ENCODE measurements around the gene MEOX1. TPM values are rescaled to one million over a fixed set of nuclear protein-coding genes. Genes with fewer than 3 reads are reported as not detected.

MEOX1 gene
- total RNA-seq, 1 donor from 2014 or later = 0.21 TPM

DNA sequence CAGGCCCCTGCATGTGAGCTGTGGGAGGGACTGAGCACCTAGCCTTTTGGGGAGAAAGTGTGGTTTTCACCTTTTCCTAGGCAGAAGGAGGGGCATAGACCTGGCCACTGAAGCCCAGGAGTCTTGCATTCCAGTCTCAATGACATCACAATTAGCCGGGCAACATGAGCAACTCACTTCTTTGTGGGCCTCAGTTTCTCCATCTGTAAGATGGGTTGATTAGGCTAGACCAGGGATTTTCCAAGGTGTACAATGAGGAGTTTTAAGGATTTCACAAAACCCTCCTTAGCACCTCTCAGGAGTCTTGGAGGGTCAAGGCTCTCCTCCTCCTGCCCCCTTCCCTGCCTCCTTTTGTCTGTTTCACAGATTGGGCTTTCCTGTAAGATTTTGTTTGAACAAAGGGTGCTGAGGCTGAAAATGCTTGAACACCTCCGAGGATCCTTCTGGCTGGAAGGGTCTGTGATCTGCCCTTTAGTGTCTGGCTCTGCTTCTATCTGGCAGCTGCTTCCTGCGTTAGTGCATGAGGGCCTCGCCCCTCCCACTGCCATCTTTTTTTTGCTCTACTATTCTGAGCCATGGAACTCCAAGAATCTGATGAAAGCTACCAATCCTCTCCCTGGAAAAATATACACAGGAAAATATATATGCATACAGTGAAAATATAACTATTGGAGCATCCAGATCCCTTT, 63.2 kb downstream of the MEOX1 start:
- no peaks in the 10 kb centered on the region for H3K36me3 Mint-ChIP-seq (ENCODE audit: low read depth)
- no peaks in the 10 kb centered on the region for H3K9me3 Mint-ChIP-seq
- no peak for DNase-seq
- intact Hi-C loops (cut with micrococcal nuclease) = no loop called here
- no peak overlapping the region for H3K27ac Mint-ChIP-seq
- H3K4me1 Mint-ChIP-seq = peaks cover 2% of the 10 kb centered on the region
- no peak overlapping the region for H3K4me3 Mint-ChIP-seq
- peaks cover 10% of the 10 kb centered on the region for H3K27me3 Mint-ChIP-seq

DNA sequence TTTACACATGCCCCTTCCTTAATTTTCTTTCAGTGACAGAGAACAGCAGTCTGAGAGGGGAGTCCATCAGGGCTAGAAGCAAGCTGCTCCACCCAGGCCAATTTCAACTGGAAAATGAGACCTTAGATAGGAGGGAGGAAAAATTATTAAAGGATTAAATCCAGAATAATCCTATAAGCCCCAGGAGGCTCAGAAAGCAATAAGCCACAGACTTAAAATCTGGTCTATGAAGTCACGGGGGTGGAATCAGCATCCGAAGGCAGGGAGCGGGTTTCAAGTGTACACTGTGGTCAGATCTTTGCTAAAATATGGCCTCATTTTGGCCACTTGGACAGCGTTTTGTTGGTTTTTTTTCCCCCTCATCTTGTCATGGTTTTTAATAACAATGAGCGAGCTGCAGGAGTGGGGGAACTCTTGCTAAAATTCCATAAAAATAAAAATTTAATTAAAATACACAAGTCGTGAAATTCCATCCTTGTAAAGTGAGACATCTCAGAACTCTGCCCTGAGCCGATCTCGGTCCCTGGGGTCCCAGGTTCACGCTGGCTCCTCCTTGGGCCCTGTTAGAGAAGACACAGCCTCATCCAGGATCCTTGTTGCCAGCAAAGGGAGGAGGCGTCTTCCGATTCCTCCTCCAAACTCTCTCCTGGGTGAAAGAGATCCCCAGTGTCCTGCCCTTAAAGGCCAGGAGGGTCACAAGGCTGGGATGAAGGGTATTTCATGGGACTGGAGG, 63.9 kb downstream of the MEOX1 start:
- peaks cover 10% of the 10 kb centered on the region for H3K27me3 Mint-ChIP-seq
- no peaks in the 10 kb centered on the region for H3K36me3 Mint-ChIP-seq (ENCODE audit: low read depth)
- DNase-seq = no peak
- H3K27ac Mint-ChIP-seq = no peak overlapping the region
- intact Hi-C loops (cut with micrococcal nuclease) = no loop called here
- no peak overlapping the region for H3K4me3 Mint-ChIP-seq
- H3K4me1 Mint-ChIP-seq = peaks cover 2% of the 10 kb centered on the region
- no peaks in the 10 kb centered on the region for H3K9me3 Mint-ChIP-seq

DNA sequence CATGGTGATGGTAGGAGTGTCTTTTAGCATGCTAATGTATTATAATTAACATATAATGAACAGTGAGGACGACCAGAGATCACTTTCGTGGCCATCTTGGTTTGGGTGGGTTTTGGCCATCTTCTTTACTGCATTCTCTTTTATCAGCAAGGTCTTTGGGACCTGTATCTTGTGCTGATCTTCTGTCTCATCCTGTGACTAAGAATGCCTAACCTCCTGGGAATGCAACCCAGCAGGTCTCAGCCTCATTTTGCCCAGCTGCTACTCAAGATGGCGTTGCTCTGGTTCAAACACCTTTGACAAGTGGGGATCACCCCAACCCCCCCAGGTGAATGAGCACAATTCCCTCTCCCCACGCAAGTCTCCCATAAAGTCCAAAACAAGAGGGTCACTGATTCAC, 66.3 kb downstream of the MEOX1 start:
- H3K4me1 Mint-ChIP-seq = peaks cover 2% of the 10 kb centered on the region
- H3K4me3 Mint-ChIP-seq = no peak overlapping the region
- no peak for DNase-seq
- H3K27me3 Mint-ChIP-seq = peaks cover 9% of the 10 kb centered on the region
- no peak overlapping the region for H3K27ac Mint-ChIP-seq
- no peaks in the 10 kb centered on the region for H3K9me3 Mint-ChIP-seq
- no peaks in the 10 kb centered on the region for H3K36me3 Mint-ChIP-seq (ENCODE audit: low read depth)
- intact Hi-C loops (cut with micrococcal nuclease) = no loop called here

DNA sequence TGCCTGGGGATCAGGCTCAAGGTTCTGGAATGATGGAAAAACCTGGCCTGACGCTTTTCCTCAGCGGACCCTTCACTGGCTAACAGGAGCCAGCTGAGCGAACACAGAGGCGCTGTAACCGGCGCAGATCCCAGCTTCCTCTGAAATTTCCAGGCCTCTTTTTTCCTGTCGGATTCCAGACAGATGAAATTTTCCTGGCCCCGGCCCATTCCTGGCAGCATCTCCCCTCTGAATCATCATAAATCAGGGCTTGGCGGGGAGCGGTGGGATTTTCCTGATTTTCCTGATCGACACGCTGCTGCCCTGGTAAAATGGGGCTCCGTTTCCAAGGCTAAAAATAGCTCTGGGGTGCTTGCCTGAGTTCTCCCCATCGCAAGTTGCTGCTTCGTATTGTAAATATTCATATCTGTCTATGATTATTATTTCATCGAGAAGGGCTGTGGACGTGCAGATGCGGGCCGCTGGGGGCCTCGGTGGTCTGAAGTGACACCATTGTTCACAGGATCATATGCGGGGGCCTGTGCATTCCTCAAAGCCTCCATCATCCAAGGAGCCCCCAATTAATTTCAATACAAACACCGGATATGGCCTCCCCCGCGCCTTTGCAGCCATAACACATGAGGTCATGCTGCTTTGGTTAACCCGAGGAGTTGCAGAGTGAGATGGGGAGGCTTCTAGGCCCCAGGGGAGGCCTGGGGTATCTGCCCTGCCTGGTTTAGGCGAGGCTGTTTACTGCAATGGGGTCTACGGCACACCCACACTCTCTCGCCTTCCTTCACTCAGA, 69.8 kb downstream of the MEOX1 start:
- no peaks in the 10 kb centered on the region for H3K36me3 Mint-ChIP-seq (ENCODE audit: low read depth)
- H3K27me3 Mint-ChIP-seq = peaks cover 3% of the 10 kb centered on the region
- peaks cover 2% of the 10 kb centered on the region for H3K4me1 Mint-ChIP-seq
- no peak overlapping the region for H3K4me3 Mint-ChIP-seq
- no peaks in the 10 kb centered on the region for H3K9me3 Mint-ChIP-seq
- intact Hi-C loops (cut with micrococcal nuclease) = no loop called here
- H3K27ac Mint-ChIP-seq = no peak overlapping the region
- no peak for DNase-seq

DNA sequence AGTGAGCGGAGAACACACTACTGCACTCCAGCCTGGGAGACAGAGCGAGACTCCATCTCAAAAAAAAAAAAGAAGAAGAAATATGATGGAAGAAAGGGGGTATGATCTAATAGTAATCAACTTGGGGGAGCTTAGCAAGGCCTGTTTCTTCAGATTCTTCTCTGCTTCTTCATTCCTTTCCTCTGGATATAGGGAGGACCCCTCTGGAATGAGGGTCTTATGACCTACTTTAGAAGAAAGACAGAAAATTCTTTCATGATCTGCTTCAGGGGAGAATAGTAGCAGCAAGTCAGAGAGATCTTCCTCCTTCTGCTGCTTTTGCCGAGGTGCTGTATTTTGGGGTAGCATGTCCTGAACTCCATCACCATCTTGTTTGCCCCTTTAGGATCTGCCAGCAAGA, 70.7 kb downstream of the MEOX1 start:
- intact Hi-C loops (cut with micrococcal nuclease) = no loop called here
- Mint-ChIP-seq H3K27me3 (peaks cover 3% of the 10 kb centered on the region), H3K36me3 (ENCODE audit: low read depth) (no peaks in the 10 kb centered on the region), H3K4me1 (peaks cover 2% of the 10 kb centered on the region), H3K9me3 (no peaks in the 10 kb centered on the region), H3K27ac (no peak overlapping the region), H3K4me3 (no peak overlapping the region)
- no peak for DNase-seq

Other genes starting within 250 kb of the MEOX1 start
- 54.2 and 56.6 TPM in 2 replicates for gene DHX8, start 177.9 kb downstream of the MEOX1 start, total RNA-seq
- gene ETV4, start 115.6 kb downstream of the MEOX1 start, total RNA-seq = 7.7 and 8.3 TPM in 2 replicates
- not detected in 2 replicates for gene SOST, start 96.9 kb upstream of the MEOX1 start, total RNA-seq
- 16.5 and 18.3 TPM in 2 replicates for gene DUSP3, start 117.1 kb upstream of the MEOX1 start, total RNA-seq
- not detected in 2 replicates for gene CFAP97D1, start 118.5 kb upstream of the MEOX1 start, total RNA-seq
- 0.63 TPM in 1 of 2 replicates, not detected in the other for gene MPP3, start 171.2 kb upstream of the MEOX1 start, total RNA-seq
- not detected in 2 replicates for gene CD300LG, start 185.3 kb upstream of the MEOX1 start, total RNA-seq
- 0.83 and 1.3 TPM in 2 replicates for gene MPP2, start 245.6 kb upstream of the MEOX1 start, total RNA-seq

Measured in activated CD4-positive, alpha-beta T cell treated with anti-CD3 and anti-CD28 coated beads, Interleukin-2, amount 10 ng/mL, durations not matched to agents 24 days and 14 days (primary cell).